OCI-LY1 (cell line): ENCODE results near the gene FOXN1.

Source experiments
- H2AFZ ChIP-seq: fragments of 200-600 bp; sonication (generic), shearing (Covaris generic); 2 replicates; pipeline ENCODE4 v1.6.0; 2014; ENCODE audit warnings: antibody characterized with exemption, mild to moderate bottlenecking, low read length
- H3F3A ChIP-seq: fragments of 200-600 bp; sonication (generic), shearing (Covaris generic); 2 replicates; pipeline ENCODE4 v1.6.0; 2014; ENCODE audit warnings: mild to moderate bottlenecking, antibody characterized with exemption, low read length, moderate library complexity; ENCODE audit not compliant: insufficient read depth
- H3K27ac ChIP-seq: fragments of 200-600 bp; sonication (generic); 2 replicates; pipeline ENCODE4 v1.5.1; 2014; ENCODE audit warnings: low read length, mixed run types, mild to moderate bottlenecking, low read depth; ENCODE audit not compliant: poor library complexity, severe bottlenecking
- H3K27me3 ChIP-seq: fragments of 200-600 bp; sonication (generic); 2 replicates; pipeline ENCODE4 v1.6.0; 2014; ENCODE audit warnings: antibody characterized with exemption, mild to moderate bottlenecking, low read length, moderate library complexity; ENCODE audit not compliant: insufficient read depth
- H3K36me3 ChIP-seq: fragments of 200-600 bp; sonication (generic); 2 replicates; pipeline ENCODE4 v1.6.1; 2014; ENCODE audit warnings: mild to moderate bottlenecking, antibody characterized with exemption, low read length, moderate library complexity, mixed read lengths; ENCODE audit not compliant: insufficient read depth
- H3K4me1 ChIP-seq: fragments of 200-600 bp; sonication (generic); 2 replicates; pipeline ENCODE4 v1.5.1; 2014; ENCODE audit warnings: mild to moderate bottlenecking, low read length, moderate library complexity; ENCODE audit not compliant: insufficient read depth, severe bottlenecking
- H3K4me2 ChIP-seq: fragments of 200-600 bp; sonication (generic), shearing (Covaris generic); 2 replicates; pipeline ENCODE4 v1.6.1; 2014; ENCODE audit warnings: low read length
- H3K4me3 ChIP-seq: fragments of 200-600 bp; sonication (generic); 2 replicates; pipeline ENCODE4 v1.5.1; 2014; ENCODE audit warnings: low read length, low read depth, mild to moderate bottlenecking, mixed read lengths; ENCODE audit not compliant: poor library complexity, severe bottlenecking
- H3K79me2 ChIP-seq: fragments of 200-600 bp; shearing (Covaris generic); 2 replicates; pipeline ENCODE4 v1.6.1; 2016; ENCODE audit warnings: mixed run types, low read length, mixed read lengths; ENCODE audit not compliant: insufficient read depth
- H3K9ac ChIP-seq: fragments of 200-600 bp; sonication (generic), shearing (Covaris generic); 2 replicates; pipeline ENCODE4 v1.6.1; 2014; ENCODE audit warnings: mild to moderate bottlenecking, low read length, mixed read lengths
- H3K9me2 ChIP-seq: fragments of 200-600 bp; sonication (generic), shearing (Covaris generic); 2 replicates; pipeline ENCODE4 v1.6.1; 2014; ENCODE audit warnings: low read depth, mild to moderate bottlenecking, low read length, mixed read lengths
- H3K9me3 ChIP-seq: fragments of 200-600 bp; shearing (Covaris generic); 2 replicates; pipeline ENCODE4 v1.6.1; 2014; ENCODE audit warnings: low read length, mixed read lengths
- H4K20me1 ChIP-seq: fragments of 200-600 bp; sonication (generic), shearing (Covaris generic); 2 replicates; pipeline ENCODE4 v1.6.0; 2016; ENCODE audit warnings: mild to moderate bottlenecking, low read length; ENCODE audit not compliant: insufficient read depth
- EZH2 ChIP-seq: fragments of 200-600 bp; sonication (generic), shearing (Covaris generic); IDR thresholded peaks from 2 replicates; pipeline ENCODE4 v1.8.0; 2017; ENCODE audit warnings: borderline replicate concordance, mixed run types, mild to moderate bottlenecking, antibody characterized with exemption, low read length, moderate library complexity, mixed read lengths
- TF ChIP-seq, protein P1 (sequence below): fragments of 200-600 bp; sonication (generic), shearing (Covaris generic); IDR thresholded peaks from 2 replicates; pipeline ENCODE4 v1.5.1; 2017; ENCODE audit warnings: mild to moderate bottlenecking, antibody characterized with exemption, low read length, moderate library complexity, mixed read lengths

The FOXN1 gene

DNA sequence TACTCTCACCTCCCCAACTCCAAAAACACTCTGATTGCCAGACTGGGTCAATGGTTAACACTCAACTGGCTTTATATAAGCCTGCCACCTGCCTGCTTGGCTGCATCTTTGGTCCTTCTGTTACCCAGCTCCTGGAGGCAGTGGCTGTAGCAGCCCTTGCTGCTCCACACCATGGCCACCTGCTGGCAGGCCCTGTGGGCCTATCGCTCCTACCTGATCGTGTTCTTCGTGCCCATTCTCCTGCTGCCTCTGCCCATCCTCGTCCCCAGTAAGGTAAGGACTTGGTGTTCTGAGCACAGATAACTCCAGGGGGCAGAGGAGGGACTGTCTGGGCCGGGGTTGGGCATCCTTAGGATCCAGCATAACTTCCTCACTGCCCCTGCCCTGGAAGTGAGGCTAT, 32.6 kb upstream of the FOXN1 start, which contains the start of gene SLC13A2:
Gene SLC13A2, plus strand, starts transcription at position 103 of the 400 bp plus-strand sequence. Its CDS starts 69 bp downstream, at position 172.
- TF ChIP-seq, protein P1, sequence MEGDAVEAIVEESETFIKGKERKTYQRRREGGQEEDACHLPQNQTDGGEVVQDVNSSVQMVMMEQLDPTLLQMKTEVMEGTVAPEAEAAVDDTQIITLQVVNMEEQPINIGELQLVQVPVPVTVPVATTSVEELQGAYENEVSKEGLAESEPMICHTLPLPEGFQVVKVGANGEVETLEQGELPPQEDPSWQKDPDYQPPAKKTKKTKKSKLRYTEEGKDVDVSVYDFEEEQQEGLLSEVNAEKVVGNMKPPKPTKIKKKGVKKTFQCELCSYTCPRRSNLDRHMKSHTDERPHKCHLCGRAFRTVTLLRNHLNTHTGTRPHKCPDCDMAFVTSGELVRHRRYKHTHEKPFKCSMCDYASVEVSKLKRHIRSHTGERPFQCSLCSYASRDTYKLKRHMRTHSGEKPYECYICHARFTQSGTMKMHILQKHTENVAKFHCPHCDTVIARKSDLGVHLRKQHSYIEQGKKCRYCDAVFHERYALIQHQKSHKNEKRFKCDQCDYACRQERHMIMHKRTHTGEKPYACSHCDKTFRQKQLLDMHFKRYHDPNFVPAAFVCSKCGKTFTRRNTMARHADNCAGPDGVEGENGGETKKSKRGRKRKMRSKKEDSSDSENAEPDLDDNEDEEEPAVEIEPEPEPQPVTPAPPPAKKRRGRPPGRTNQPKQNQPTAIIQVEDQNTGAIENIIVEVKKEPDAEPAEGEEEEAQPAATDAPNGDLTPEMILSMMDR: no peak
- TF ChIP-seq EZH2: no peak
- Histone ChIP-seq H3K36me3 (no peaks in the 10 kb centered on the region), H3K4me1 (no peaks in the 10 kb centered on the region), H3F3A (no peaks in the 10 kb centered on the region), H4K20me1 (no peaks in the 10 kb centered on the region), H3K4me3 (no peak within 1 kb of the TSS), H3K79me2 (no peaks in the 10 kb centered on the region), H3K27ac (no peak within 1 kb of the TSS), H3K4me2 (no peak within 1 kb of the TSS), H3K9ac (no peak within 1 kb of the TSS), H3K9me2 (no peaks in the 10 kb centered on the region), H2AFZ (no peak within 1 kb of the TSS), H3K9me3 (no peaks in the 10 kb centered on the region), H3K27me3 (no peaks in the 10 kb centered on the region)

DNA sequence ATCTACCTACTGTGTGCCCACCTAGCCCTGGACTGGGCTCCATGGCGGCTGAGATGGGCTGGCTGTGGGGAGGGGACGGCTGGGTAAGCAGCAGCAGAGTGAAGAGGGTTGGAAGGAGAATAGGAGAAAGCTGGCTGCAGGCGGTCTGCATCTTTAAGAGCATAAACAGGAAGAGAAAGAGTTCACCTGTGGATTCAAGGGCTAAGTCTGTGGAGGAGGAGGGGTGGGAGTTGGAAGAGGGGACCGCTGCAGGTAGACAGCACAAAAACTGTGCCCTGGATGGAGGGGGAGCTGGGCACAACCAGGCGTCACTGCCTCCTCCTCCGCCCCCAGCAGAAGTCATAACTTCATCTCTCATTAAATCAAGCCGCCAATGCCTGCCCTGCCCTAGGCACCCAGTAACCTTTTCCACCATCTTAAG, 32.0 kb upstream of the FOXN1 start:
- Histone ChIP-seq H3K36me3 (no peaks in the 10 kb centered on the region), H3K9me3 (no peaks in the 10 kb centered on the region), H3F3A (no peaks in the 10 kb centered on the region), H3K27me3 (no peaks in the 10 kb centered on the region), H3K79me2 (no peaks in the 10 kb centered on the region), H4K20me1 (no peaks in the 10 kb centered on the region), H3K27ac (no peak overlapping the region), H3K4me1 (no peaks in the 10 kb centered on the region), H3K4me3 (no peak overlapping the region), H3K4me2 (no peak overlapping the region), H2AFZ (no peak overlapping the region), H3K9me2 (no peaks in the 10 kb centered on the region), H3K9ac (no peak overlapping the region)
- no peak for TF ChIP-seq EZH2
- TF ChIP-seq, protein P1: no peak

DNA sequence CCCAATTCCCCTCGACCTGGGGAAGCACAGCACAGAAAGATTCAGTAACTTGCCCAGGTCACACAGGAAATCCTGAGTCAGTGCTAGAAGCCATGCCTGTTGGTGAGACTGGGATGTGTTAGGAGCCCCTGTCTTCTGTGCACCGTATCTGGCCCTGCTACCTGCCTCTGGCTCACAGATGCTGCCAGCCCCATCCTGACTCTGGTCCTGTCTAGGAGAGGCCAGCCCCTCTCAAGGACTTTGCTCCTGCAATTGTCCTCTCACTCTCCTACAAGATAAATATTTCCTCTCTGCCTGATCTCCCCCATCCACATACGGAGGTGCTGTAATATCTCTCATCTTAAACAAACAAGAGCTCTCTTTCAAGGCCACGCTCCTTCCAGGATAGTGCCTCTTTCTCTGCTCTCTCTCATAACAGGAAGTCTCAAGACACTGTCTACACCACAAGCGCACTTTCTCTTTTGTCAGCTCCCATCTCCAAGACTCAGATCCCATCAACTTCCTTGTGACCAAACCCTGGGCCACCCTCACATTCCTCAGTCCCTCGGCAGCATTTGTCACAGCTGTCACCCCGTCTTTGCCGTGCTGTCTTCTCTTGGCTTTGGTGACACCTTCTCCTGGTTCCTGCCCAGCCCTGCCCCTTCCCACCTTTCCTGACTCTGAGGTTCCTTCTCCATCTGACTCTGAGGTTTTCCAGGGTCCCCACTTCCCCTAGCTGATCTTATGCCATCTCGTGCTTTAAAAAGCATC, 30.8 kb upstream of the FOXN1 start:
- Histone ChIP-seq H3K4me3 (no peak overlapping the region), H3K27ac (no peak overlapping the region), H3K9me2 (no peaks in the 10 kb centered on the region), H3K9me3 (no peaks in the 10 kb centered on the region), H3K36me3 (no peaks in the 10 kb centered on the region), H3K79me2 (no peaks in the 10 kb centered on the region), H2AFZ (no peak overlapping the region), H3K27me3 (no peaks in the 10 kb centered on the region), H4K20me1 (no peaks in the 10 kb centered on the region), H3K4me1 (no peaks in the 10 kb centered on the region), H3K9ac (no peak overlapping the region), H3K4me2 (no peak overlapping the region), H3F3A (no peaks in the 10 kb centered on the region)
- TF ChIP-seq, protein P1: no peak
- no peak for TF ChIP-seq EZH2
